Lower leg skin (tissue), 3 donors: Measurements from ENCODE around the gene HDGFL2.

Experiments used
- CTCF ChIP-seq, 3 donors: fragments of 450-650 bp; IDR thresholded peaks; one replicate each; pipeline ENCODE4 v1.5.1; 2016; ENCODE audit warnings: antibody characterized with exemption in 3 of 3, mild to moderate bottlenecking in 3 of 3, moderate library complexity in 2 of 3
- POLR2A ChIP-seq, 2 donors: fragments of 450-650 bp; IDR thresholded peaks; one replicate each; pipeline ENCODE4 v1.6.1; 2016 to 2017; ENCODE audit warnings: antibody characterized with exemption in 2 of 2, mild to moderate bottlenecking in 1 of 2, moderate library complexity in 1 of 2

DNA sequence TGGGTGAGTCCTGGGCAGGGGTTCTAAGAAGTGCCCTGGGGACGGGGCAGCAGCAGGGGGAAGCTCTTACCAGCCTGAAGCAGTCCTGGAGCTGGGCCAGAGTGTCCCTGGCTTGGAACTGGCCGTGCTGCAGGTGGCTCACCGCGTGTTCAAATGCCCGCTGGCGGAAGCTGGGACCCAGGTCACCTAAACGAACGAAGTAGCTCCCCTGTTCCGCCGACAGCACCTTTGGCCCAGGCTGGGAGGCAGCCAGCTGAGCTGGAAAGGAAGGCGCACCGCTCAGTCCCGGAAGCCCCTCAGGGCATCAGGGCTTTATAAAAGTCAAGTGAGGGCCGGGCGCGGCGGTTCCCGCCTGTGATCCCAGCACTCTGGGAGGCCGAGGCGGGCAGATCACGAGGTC, 36.6 kb downstream of the HDGFL2 start:
- no peak for TF ChIP-seq CTCF (IDR thresholded peaks at IDR 0.05)
- TF ChIP-seq POLR2A (IDR thresholded peaks at IDR 0.05): no peak
